HG03135 (cell line): ENCODE measurements around the gene RAB3D.
"Not testable (repeated sequence)": the region's sequence is repeated elsewhere in the genome, so short reads cannot be mapped to it uniquely, and the experiment has no call there.

Experiments
- ATAC-seq: cut with Tn5 transposase; IDR thresholded peaks from one replicate; pipeline ENCODE4 v1.9.1; 2021; ENCODE audit warnings: mild to moderate bottlenecking, moderate library complexity; ENCODE audit not compliant: unreplicated experiment

The RAB3D gene

GRCh38 chr19:11367528-11367927 lies 28.1 kb upstream of the RAB3D start:
- ATAC-seq: no peak

DNA sequence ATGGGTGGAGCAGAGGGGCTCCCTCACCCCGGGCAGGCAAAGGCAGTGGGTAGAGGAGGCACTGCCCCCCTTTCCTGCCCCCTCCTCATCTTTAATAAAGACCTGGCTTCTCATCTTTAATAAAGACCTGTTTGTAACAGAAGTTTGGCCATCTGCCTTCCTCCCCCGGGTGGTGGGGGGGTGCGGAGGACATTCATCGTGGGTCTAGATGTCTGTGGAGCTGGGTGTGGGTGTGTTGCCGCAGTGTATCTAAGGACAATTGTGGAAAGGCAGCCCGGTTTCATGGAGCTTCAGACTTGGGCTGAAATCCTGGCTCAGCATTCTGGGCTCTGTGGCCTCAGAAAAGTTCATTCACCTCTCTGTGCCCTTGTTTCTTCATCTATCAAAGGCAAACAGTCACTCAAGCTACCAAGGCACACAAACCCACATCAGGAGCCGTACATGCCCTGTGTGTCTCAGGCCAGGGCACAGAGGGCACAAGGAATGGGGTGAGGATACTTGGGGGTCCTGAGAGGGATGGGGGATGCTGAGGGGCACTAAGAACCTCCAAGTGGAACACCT lies 26.2 kb upstream of the RAB3D start:
- ATAC-seq: no peak

- ATAC-seq: no peak
Measured at GRCh38 chr19:11364935-11365334, 25.5 kb upstream of the RAB3D start.

- no peak for ATAC-seq
Measured at GRCh38 chr19:11364296-11364904, 24.9 kb upstream of the RAB3D start.

GRCh38 chr19:11363881-11364280 lies 24.4 kb upstream of the RAB3D start:
- ATAC-seq: no peak

GRCh38 chr19:11361771-11362731 lies 22.6 kb upstream of the RAB3D start:
- no peak for ATAC-seq

GRCh38 chr19:11361037-11361770 lies 21.7 kb upstream of the RAB3D start:
- ATAC-seq: no peak

GRCh38 chr19:11359421-11359820 lies 20.0 kb upstream of the RAB3D start:
- ATAC-seq: no peak

DNA sequence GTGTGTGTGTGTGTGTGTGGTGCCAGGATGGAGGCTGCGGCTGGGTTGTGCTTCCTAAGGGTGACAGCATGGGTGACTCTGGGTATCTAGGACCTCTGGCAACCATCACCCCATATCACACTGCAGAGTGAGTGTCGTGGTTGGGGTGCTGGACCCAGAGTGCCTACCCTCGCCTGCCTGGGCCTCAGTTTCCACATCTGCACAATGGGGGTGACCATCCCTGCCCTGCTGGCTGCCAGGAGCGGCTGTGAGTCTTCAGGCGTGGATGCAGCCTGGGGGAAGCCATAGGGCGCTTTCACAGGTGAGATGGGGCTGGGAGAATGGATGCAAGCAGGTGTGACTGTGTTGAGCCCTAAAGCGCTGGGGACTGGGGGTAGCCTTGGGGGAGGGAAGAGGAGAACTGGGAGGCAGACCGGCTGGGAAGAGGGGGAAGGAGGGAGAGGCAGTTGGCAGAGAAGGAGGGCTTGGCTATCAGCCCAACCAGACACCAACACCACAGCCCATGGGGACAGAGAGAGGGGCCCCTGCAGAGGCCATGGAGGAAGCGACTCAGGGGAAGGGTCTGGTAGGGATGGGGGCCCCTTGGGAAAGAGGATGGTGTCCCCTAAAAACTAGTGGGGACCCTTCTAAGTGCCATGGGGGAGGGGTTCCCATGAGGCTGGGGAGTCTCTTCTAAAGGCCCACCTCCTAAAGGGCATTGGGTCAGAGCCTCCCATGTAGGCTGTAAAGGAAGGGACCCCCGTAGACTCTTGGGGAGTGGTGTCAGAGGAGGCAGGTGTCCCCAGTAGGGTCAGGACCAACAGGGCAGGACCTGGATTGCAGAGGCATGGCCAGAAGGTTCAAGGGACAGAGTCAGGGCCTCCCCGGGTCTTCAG lies 17.5 kb upstream of the RAB3D start:
- no peak for ATAC-seq

DNA sequence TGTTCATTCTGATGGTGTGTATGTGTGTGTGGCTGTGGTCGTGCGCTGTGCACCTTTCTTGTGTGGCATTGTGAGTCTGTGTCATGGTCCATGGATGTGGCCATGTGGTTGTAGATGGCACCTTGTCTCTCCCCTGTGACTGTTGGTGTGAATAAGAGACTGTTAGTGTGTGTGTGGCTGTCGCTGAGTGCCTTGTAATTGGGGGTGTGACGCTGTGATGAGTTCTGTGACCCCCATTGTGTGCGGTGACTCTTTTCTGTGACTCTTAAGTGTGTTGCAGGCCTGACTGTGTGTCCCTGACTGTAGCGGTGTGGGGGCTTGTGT lies 16.6 kb upstream of the RAB3D start:
- no peak for ATAC-seq

- no peak for ATAC-seq
Measured at GRCh38 chr19:11355160-11356073, 16.0 kb upstream of the RAB3D start, which contains the start of gene PLPPR2. PLPPR2 (plus strand) TSS chr19:11355432; CDS start chr19:11357674, 2,242 bp downstream.

GRCh38 chr19:11354102-11354501 lies 14.6 kb upstream of the RAB3D start:
- not testable (repeated sequence) for ATAC-seq

DNA sequence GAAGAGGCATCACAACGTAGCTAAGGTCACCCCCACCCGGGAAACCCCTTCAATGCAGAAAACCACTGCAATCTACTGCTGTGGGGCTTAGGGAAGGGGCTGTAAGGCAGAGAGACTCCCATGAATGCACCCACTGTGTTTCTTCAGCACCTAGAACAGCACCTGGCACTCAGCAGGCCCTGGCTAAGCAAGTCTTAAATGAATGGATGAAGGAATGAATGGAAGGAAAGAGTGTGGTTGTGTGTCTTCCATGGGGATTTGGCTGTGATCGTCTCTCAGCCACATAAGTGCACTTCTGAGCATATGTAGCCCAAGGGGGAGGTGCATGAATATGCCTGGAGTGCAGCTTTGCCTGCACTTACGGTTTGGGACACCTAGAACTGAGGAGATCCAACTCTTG lies 9.7 kb upstream of the RAB3D start:
- ATAC-seq: no peak

- ATAC-seq: no peak
Measured at GRCh38 chr19:11347546-11348039, 8.1 kb upstream of the RAB3D start.

GRCh38 chr19:11346104-11346940 lies 6.9 kb upstream of the RAB3D start, which contains the start of the genes CCDC159 and TMEM205:
CCDC159 (plus strand) TSS chr19:11346519; CDS start chr19:11346607, 88 bp downstream.
TMEM205 (minus strand) TSS chr19:11346268; CDS start chr19:11345619, 649 bp downstream.
- peak; percentile 89 for ATAC-seq

DNA sequence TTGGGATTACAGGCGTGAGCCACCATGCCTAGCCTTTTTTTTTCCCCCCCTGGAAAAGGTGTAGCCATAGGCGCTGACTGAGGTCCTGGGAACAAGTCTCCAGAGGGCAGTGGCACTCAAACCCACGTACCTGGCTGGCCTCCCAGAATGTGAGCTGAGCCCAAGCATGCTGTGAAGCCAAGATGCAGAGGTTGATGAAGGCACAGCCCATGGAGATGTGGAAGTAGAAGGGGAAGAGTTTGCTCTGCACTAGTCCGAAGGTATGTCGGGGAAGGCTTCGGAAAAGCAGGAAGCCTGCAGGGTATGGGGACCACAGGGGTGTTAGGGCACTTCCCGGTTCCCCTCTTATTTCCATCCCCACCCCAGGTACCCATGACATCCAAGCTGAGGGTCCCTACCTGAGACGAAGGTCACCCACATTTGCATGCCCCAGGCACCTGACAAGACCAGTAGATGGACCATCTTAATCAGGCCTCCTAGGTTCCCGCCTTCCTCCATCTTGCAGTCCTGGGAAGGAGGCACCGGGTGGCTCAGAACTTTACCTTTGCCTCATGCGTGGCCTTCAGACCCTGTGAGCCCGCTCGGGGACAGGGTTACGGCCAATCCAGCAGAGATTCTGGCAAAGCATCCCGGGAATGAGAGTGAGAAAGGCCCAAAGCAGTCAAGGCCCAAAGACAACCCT lies 5.8 kb upstream of the RAB3D start:
- ATAC-seq: no peak

DNA sequence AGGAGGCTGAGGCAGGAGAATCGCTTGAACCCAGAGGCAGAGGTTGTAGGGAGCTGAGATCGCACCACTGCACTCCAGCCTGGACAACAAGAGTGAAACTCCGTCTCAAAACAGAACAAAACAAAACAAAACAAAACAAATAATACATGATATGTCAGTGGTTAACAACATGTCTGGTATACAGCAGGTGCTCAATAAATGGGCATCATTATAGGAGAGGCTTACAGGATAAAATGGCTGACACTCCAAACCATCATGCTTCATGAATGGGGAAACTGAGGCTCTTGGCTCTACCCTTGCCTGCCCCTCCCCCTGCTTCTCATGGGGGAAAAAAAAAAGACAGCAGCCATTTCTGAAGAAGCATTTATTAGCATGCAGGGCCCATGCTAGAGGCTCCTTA lies 3.0 kb upstream of the RAB3D start:
- ATAC-seq: no peak
